H1 (cell line): ENCODE measurements around the gene CD244. TPM values are rescaled to one million over a fixed set of nuclear protein-coding genes. Genes with fewer than 3 reads are reported as not detected.

Experiments used
- EGR1 ChIP-seq: IDR thresholded peaks from 2 replicates; pipeline ENCODE4 v1.6.1; 2011; ENCODE audit warnings: low read depth, low read length, borderline replicate concordance
- polyA plus RNA-seq, 7 experiments: library from polyadenylated mRNA; depleted of rRNA in 3 of 7; stranded (reverse) in 5 of 7; unstranded in 2 of 7; fragments of >200 nt in 5 of 7; fragments of 200-250 nt in 2 of 7; gene quantifications; 1 replicate in 5 of 7; 2 replicates in 1 of 7; 4 replicates in 1 of 7; pipeline versions ENCODE4 v1.2.1 to v1.2.3, GENCODE V29; 2011 to 2013; ENCODE audit warnings: missing spikeins in 2 of 7, mixed read lengths in 2 of 7
- total RNA-seq: library from RNA; stranded (reverse); fragmentation: NEBNext Ultra II Directional; extraction: Animal tissue kit (Norgen Biotek cat#: 25700); gene quantifications from 2 replicates; pipeline ENCODE4 v1.2.1, GENCODE V29; 2021

CD244 gene
- total and polyA plus RNA-seq, 2 of the 8 experiments (the other 6 are each of a cell fraction or from before 2014, with no cell fraction given) = not detected

GRCh38 chr1:160794376-160794775 is 68.3 kb downstream of the CD244 start (continued):
- TF ChIP-seq EGR1 = no peak
